Measurements from ENCODE around the gene IGFBP5.

- TF ChIP-seq, protein P1, sequence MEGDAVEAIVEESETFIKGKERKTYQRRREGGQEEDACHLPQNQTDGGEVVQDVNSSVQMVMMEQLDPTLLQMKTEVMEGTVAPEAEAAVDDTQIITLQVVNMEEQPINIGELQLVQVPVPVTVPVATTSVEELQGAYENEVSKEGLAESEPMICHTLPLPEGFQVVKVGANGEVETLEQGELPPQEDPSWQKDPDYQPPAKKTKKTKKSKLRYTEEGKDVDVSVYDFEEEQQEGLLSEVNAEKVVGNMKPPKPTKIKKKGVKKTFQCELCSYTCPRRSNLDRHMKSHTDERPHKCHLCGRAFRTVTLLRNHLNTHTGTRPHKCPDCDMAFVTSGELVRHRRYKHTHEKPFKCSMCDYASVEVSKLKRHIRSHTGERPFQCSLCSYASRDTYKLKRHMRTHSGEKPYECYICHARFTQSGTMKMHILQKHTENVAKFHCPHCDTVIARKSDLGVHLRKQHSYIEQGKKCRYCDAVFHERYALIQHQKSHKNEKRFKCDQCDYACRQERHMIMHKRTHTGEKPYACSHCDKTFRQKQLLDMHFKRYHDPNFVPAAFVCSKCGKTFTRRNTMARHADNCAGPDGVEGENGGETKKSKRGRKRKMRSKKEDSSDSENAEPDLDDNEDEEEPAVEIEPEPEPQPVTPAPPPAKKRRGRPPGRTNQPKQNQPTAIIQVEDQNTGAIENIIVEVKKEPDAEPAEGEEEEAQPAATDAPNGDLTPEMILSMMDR (IDR thresholded peaks at IDR 0.05; ENCODE audit: poor library complexity, severe bottlenecking), result no peak
- no peak for TF ChIP-seq SMC3 (conservative IDR thresholded peaks at IDR 0.05; ENCODE audit: poor library complexity)
- TF ChIP-seq POLR2AphosphoS5 (IDR thresholded peaks at IDR 0.05), result no peak
- TF ChIP-seq TAF1 (IDR thresholded peaks at IDR 0.05; ENCODE audit: low read depth), result no peak
- no peak for TF ChIP-seq EP300 (conservative IDR thresholded peaks at IDR 0.05; ENCODE audit: poor library complexity, severe bottlenecking)
- TF ChIP-seq, protein P2, sequence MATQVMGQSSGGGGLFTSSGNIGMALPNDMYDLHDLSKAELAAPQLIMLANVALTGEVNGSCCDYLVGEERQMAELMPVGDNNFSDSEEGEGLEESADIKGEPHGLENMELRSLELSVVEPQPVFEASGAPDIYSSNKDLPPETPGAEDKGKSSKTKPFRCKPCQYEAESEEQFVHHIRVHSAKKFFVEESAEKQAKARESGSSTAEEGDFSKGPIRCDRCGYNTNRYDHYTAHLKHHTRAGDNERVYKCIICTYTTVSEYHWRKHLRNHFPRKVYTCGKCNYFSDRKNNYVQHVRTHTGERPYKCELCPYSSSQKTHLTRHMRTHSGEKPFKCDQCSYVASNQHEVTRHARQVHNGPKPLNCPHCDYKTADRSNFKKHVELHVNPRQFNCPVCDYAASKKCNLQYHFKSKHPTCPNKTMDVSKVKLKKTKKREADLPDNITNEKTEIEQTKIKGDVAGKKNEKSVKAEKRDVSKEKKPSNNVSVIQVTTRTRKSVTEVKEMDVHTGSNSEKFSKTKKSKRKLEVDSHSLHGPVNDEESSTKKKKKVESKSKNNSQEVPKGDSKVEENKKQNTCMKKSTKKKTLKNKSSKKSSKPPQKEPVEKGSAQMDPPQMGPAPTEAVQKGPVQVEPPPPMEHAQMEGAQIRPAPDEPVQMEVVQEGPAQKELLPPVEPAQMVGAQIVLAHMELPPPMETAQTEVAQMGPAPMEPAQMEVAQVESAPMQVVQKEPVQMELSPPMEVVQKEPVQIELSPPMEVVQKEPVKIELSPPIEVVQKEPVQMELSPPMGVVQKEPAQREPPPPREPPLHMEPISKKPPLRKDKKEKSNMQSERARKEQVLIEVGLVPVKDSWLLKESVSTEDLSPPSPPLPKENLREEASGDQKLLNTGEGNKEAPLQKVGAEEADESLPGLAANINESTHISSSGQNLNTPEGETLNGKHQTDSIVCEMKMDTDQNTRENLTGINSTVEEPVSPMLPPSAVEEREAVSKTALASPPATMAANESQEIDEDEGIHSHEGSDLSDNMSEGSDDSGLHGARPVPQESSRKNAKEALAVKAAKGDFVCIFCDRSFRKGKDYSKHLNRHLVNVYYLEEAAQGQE (IDR thresholded peaks at IDR 0.05; ENCODE audit: borderline replicate concordance), result no peak
- TF ChIP-seq MXI1 (conservative IDR thresholded peaks at IDR 0.05; ENCODE audit: poor library complexity, severe bottlenecking), result no peak
These were observed 30.7 kb downstream of the IGFBP5 start for GRCh38 chr2:216664593-216665034.
